IMR-90 (cell line): Measurements from ENCODE around the gene RIOK2. TPM values are rescaled to one million over a fixed set of nuclear protein-coding genes. Genes with fewer than 3 reads are reported as not detected.

Experiments
- ATAC-seq: fragments of 200-7000 bp; cut with Tn5 transposase; 2 replicates; pipeline ENCODE4 v1.9.1; 2020; ENCODE audit warnings: low read depth, mild to moderate bottlenecking, moderate library complexity
- BruUV-seq: library from RNA; stranded (reverse); fragments of 400-500 nt; replicated peaks from 2 replicates; lab custom pipeline; 2021; lab: Mats Ljungman, UMichigan
- CTCF ChIA-PET: fragments of 300-600 bp; formaldehyde crosslinking; extraction: SDS; loops from one replicate; lab custom pipeline; 2021; ENCODE audit warnings: antibody characterized with exemption; lab: Yijun Ruan, JAX
- POLR2A ChIA-PET: fragments of 300-600 bp; sonication (Branson Sonifier 250); formaldehyde crosslinking; loops from one replicate; lab custom pipeline; 2022; ENCODE audit warnings: antibody characterized with exemption; ENCODE audit not compliant: unreplicated experiment; lab: Charles Lee
- DNase-seq: peaks from one replicate; pipeline ENCODE4 v3.0.0; 2013
- H2AFZ ChIP-seq: replicated peaks from 2 replicates; pipeline ENCODE3; 2013; ENCODE audit warnings: low read length, mild to moderate bottlenecking; ENCODE audit not compliant: poor library complexity
- H2AK5ac ChIP-seq: 2 replicates; pipeline ENCODE4 v1.6.1; 2013; ENCODE audit warnings: low read depth, low read length, inconsistent platforms
- H2AK9ac ChIP-seq: replicated peaks from 2 replicates; pipeline ENCODE3; 2013; ENCODE audit warnings: mild to moderate bottlenecking, low read depth, low read length, moderate library complexity; ENCODE audit not compliant: poor library complexity
- H2BK120ac ChIP-seq: 2 replicates; pipeline ENCODE4 v1.6.1; 2013; ENCODE audit warnings: low read depth, low read length, inconsistent platforms
- H2BK15ac ChIP-seq: 3 replicates; pipeline ENCODE4 v1.6.1; 2013; ENCODE audit warnings: low read depth, low read length, inconsistent platforms
- H2BK20ac ChIP-seq: 2 replicates; pipeline ENCODE4 v1.6.1; 2013; ENCODE audit warnings: low read depth, mild to moderate bottlenecking, inconsistent platforms, low read length, moderate library complexity
- H2BK5ac ChIP-seq: 2 replicates; pipeline ENCODE4 v1.6.1; 2013; ENCODE audit warnings: mild to moderate bottlenecking, low read depth, low read length, inconsistent platforms; ENCODE audit not compliant: poor library complexity, severe bottlenecking
- H3K14ac ChIP-seq: replicated peaks from 2 replicates; pipeline ENCODE4 v1.6.1; 2013; ENCODE audit warnings: low read depth, low read length, inconsistent platforms
- H3K18ac ChIP-seq: 2 replicates; pipeline ENCODE4 v1.6.1; 2013; ENCODE audit warnings: low read depth, low read length, control low read depth
- H3K23ac ChIP-seq: 2 replicates; pipeline ENCODE4 v1.6.1; 2013; ENCODE audit warnings: low read depth, low read length, inconsistent platforms
- H3K27ac ChIP-seq: 2 replicates; pipeline ENCODE4 v1.5.1; 2013; ENCODE audit warnings: mild to moderate bottlenecking, control low read depth, low read length; ENCODE audit not compliant: insufficient read depth
- H3K27me3 ChIP-seq: 2 replicates; pipeline ENCODE4 v1.6.1; 2013; ENCODE audit warnings: low read length; ENCODE audit not compliant: control insufficient read depth, insufficient read depth
- H3K36me3 ChIP-seq: 2 replicates; pipeline ENCODE4 v1.6.1; 2013; ENCODE audit warnings: low read length, mixed read lengths; ENCODE audit not compliant: control insufficient read depth, insufficient read depth
- H3K4ac ChIP-seq: 2 replicates; pipeline ENCODE4 v1.6.1; 2013; ENCODE audit warnings: low read depth, low read length, inconsistent platforms
- H3K4me1 ChIP-seq: 2 replicates; pipeline ENCODE4 v1.6.1; 2013; ENCODE audit warnings: low read length, mixed read lengths; ENCODE audit not compliant: control insufficient read depth, insufficient read depth
- H3K4me2 ChIP-seq: 2 replicates; pipeline ENCODE4 v1.6.1; 2013; ENCODE audit warnings: low read depth, mild to moderate bottlenecking, control low read depth, low read length, moderate library complexity
- H3K4me3 ChIP-seq: 2 replicates; pipeline ENCODE4 v1.5.1; 2013; ENCODE audit warnings: low read depth, mild to moderate bottlenecking, control low read depth, low read length, moderate library complexity; ENCODE audit not compliant: insufficient read depth
- H3K56ac ChIP-seq: 2 replicates; pipeline ENCODE4 v1.6.1; 2013; ENCODE audit warnings: low read length, inconsistent platforms; ENCODE audit not compliant: insufficient read depth; ENCODE audit errors: extremely low read depth
- H3K79me1 ChIP-seq, 2 experiments: 2 replicates each; pipeline ENCODE4 v1.6.1; 2013; ENCODE audit warnings: low read length in 2 of 2, inconsistent platforms in 1 of 2, low read depth in 1 of 2
- H3K9ac ChIP-seq: 2 replicates; pipeline ENCODE4 v1.6.1; 2013; ENCODE audit warnings: low read depth, low read length, control low read depth
- H3K9me1 ChIP-seq: 2 replicates; pipeline ENCODE4 v1.6.1; 2013; ENCODE audit warnings: low read length, inconsistent platforms; ENCODE audit not compliant: insufficient read depth
- H3K9me3 ChIP-seq: 2 replicates; pipeline ENCODE4 v1.6.1; 2013; ENCODE audit warnings: low read length; ENCODE audit not compliant: control insufficient read depth, insufficient read depth
- H4K20me1 ChIP-seq: 2 replicates; pipeline ENCODE4 v1.6.1; 2013; ENCODE audit warnings: low read length, inconsistent platforms; ENCODE audit not compliant: insufficient read depth
- H4K5ac ChIP-seq: 2 replicates; pipeline ENCODE4 v1.6.1; 2013; ENCODE audit warnings: mild to moderate bottlenecking, low read depth, low read length, control low read depth
- H4K8ac ChIP-seq, 2 experiments: 2 replicates each; pipeline ENCODE4 v1.6.1; 2013; ENCODE audit warnings: low read depth in 2 of 2, low read length in 2 of 2, control low read depth in 1 of 2, inconsistent platforms in 1 of 2
- H4K91ac ChIP-seq: 2 replicates; pipeline ENCODE4 v1.6.1; 2013; ENCODE audit warnings: low read depth, low read length, inconsistent platforms; ENCODE audit not compliant: insufficient read depth
- BHLHE40 ChIP-seq: fragments of 150-350 bp; IDR thresholded peaks from 2 replicates; pipeline ENCODE4 v1.6.1; 2016; ENCODE audit warnings: mild to moderate bottlenecking, low read depth, low read length
- CEBPB ChIP-seq: IDR thresholded peaks from 2 replicates; pipeline ENCODE4 v1.6.1; 2012; ENCODE audit warnings: low read depth, low read length, improper control_type of control experiment
- CHD1 ChIP-seq: IDR thresholded peaks from 2 replicates; pipeline ENCODE4 v1.6.1; 2012; ENCODE audit warnings: low read depth, low read length, improper control_type of control experiment
- CTCF ChIP-seq: conservative IDR thresholded peaks from 2 replicates; pipeline ENCODE4 v1.5.1; 2012; ENCODE audit warnings: mild to moderate bottlenecking, low read depth, low read length, improper control_type of control experiment
- ELK1 ChIP-seq: fragments of 150-350 bp; IDR thresholded peaks from 2 replicates; pipeline ENCODE4 v1.6.1; 2016; ENCODE audit warnings: low read depth, mild to moderate bottlenecking, low read length, moderate library complexity, borderline replicate concordance
- FOS ChIP-seq: fragments of 150-350 bp; IDR thresholded peaks from 2 replicates; pipeline ENCODE4 v1.6.1; 2016; ENCODE audit warnings: low read depth, low read length
- MAFK ChIP-seq: IDR thresholded peaks from 2 replicates; pipeline ENCODE4 v1.6.1; 2012; ENCODE audit warnings: low read depth, low read length, improper control_type of control experiment
- MAZ ChIP-seq: IDR thresholded peaks from 2 replicates; pipeline ENCODE4 v1.6.1; 2012; ENCODE audit warnings: low read depth, mild to moderate bottlenecking, low read length, improper control_type of control experiment, moderate library complexity, borderline replicate concordance
- MXI1 ChIP-seq: IDR thresholded peaks from 2 replicates; pipeline ENCODE4 v1.6.1; 2012; ENCODE audit warnings: low read depth, mild to moderate bottlenecking, low read length, moderate library complexity, borderline replicate concordance
- NFE2L2 ChIP-seq: fragments of 150-350 bp; IDR thresholded peaks from 2 replicates; pipeline ENCODE4 v1.6.1; 2016; ENCODE audit warnings: low read depth, mild to moderate bottlenecking, low read length
- RAD21 ChIP-seq: IDR thresholded peaks from 2 replicates; pipeline ENCODE4 v1.6.1; 2012; ENCODE audit warnings: low read length, improper control_type of control experiment
- RCOR1 ChIP-seq: IDR thresholded peaks from 2 replicates; pipeline ENCODE4 v1.6.1; 2012; ENCODE audit warnings: mild to moderate bottlenecking, low read length, improper control_type of control experiment; ENCODE audit not compliant: insufficient replicate concordance
- RFX5 ChIP-seq: IDR thresholded peaks from 2 replicates; pipeline ENCODE4 v1.8.0; 2012; ENCODE audit warnings: low read depth, mild to moderate bottlenecking, low read length, moderate library complexity
- SMC3 ChIP-seq: fragments of 150-350 bp; IDR thresholded peaks from 2 replicates; pipeline ENCODE4 v1.6.1; 2016; ENCODE audit warnings: low read depth, mild to moderate bottlenecking, antibody characterized with exemption, low read length, moderate library complexity
- WGBS, 2 experiments: methylation state at CpG; one replicate each; pipeline versions ENCODE4 v1.1.5 to v1.1.7; 2013; ENCODE audit warnings: missing lambda C conversion rate in 2 of 2; ENCODE audit not compliant: insufficient read length in 1 of 2; ENCODE audit errors: extremely low coverage in 2 of 2; 5-methylcytosine and 5-hydroxymethylcytosine counted together
- dilution Hi-C: fragments of 300-500 bp; cut with HindIII; formaldehyde crosslinking; loops from one replicate; pipeline ENCODE4 v1.14.3; 2018; ENCODE audit warnings: low sequenced_read_pairs; ENCODE audit not compliant: unreplicated experiment
- in situ Hi-C: fragments of 300-500 bp; cut with MboI; formaldehyde crosslinking; loops from 3 replicates; pipeline ENCODE4 v1.14.3; 2019; ENCODE audit warnings: low sequenced_read_pairs, inconsistent platforms, mixed read lengths
- intact Hi-C: fragments of 100-400 bp; cut with micrococcal nuclease; formaldehyde crosslinking; loops from 2 replicates; pipeline ENCODE4 v1.10.0; 2022
- polyA plus RNA-seq, 3 experiments: library from polyadenylated mRNA; depleted of rRNA; stranded (reverse); fragments of >200 nt; gene quantifications; 2 replicates each; pipeline ENCODE4 v1.2.3, GENCODE V29; 2012; ENCODE audit warnings: low replicate concordance in 1 of 3
- total RNA-seq: library from RNA; depleted of rRNA; stranded (reverse); fragments of >200 nt; gene quantifications from 2 replicates; pipeline ENCODE4 v1.2.3, GENCODE V29; 2012

The RIOK2 gene
- total and polyA plus RNA-seq, 2 of the 4 experiments (the other 2 are of a cell fraction), result 10.7 to 17.7 TPM

GRCh38 chr5:97150401-97150800, 32.6 kb downstream of the RIOK2 start:
- H2BK20ac ChIP-seq, result no peak overlapping the region
- H4K91ac ChIP-seq, result no peak overlapping the region
- no peaks in the 10 kb centered on the region for H3K36me3 ChIP-seq
- no TSS peak for BruUV-seq
- in situ Hi-C loops (loop anchor here (25.0 kb wide), 1 partner anchor 538 kb away; no protein-coding TSS in a partner anchor), intact Hi-C loops (no loop called here), dilution Hi-C loops (loop anchor here (25.0 kb wide), 2 partner anchors 263 to 363 kb away; partner anchors contain the start of gene ERAP2)
- WGBS, 2 experiments, result no CpG with 5 or more reads among the region's 1 CpG
- peaks cover 3% of the 10 kb centered on the region; the same call in 1 of the 2 replicates for H3K27me3 ChIP-seq
- no peak overlapping the region for H3K14ac ChIP-seq
- ChIA-PET CTCF (interaction anchor here (1.0 kb wide), 1 partner anchor 276 kb away, joined by 5 read pairs; no protein-coding TSS in a partner anchor), POLR2A (no interaction called here)
- no peak overlapping the region for H3K27ac ChIP-seq
- H4K5ac ChIP-seq, result no peak overlapping the region
- no peaks in the 10 kb centered on the region for H3K79me1 ChIP-seq
- TF ChIP-seq MAFK (no peak), CTCF (no peak), ELK1 (no peak), RAD21 (no peak), RCOR1 (no peak), RFX5 (no peak), NFE2L2 (no peak), MAZ (no peak), MXI1 (no peak), CEBPB (no peak), FOS (no peak), BHLHE40 (no peak), SMC3 (no peak), CHD1 (no peak)
- H3K9me3 ChIP-seq, result no peaks in the 10 kb centered on the region
- DNase-seq (no peak), ATAC-seq (no peak)
- no peak overlapping the region for H3K56ac ChIP-seq
- H3K4ac ChIP-seq, result no peak overlapping the region
- no peak overlapping the region for H2BK5ac ChIP-seq
- no peaks in the 10 kb centered on the region for H3K4me1 ChIP-seq
- H2AK9ac ChIP-seq, result no peak overlapping the region
- no peak overlapping the region for H2BK120ac ChIP-seq
- no peaks in the 10 kb centered on the region for H3K9me1 ChIP-seq
- no peak overlapping the region for H2AFZ ChIP-seq
- H4K20me1 ChIP-seq, result no peaks in the 10 kb centered on the region
- H3K4me2 ChIP-seq, result no peak overlapping the region
- no peak overlapping the region for H2BK15ac ChIP-seq
- H3K9ac ChIP-seq, result no peak overlapping the region
- H2AK5ac ChIP-seq, result no peak overlapping the region
- H3K23ac ChIP-seq, result no peak overlapping the region
- no peak overlapping the region for H3K18ac ChIP-seq
- no peak overlapping the region for H4K8ac ChIP-seq
- H3K4me3 ChIP-seq, result no peak overlapping the region
